HepG2 (cell line): ENCODE results near the gene FGD2. TPM values are rescaled to one million over a fixed set of nuclear protein-coding genes. Genes with fewer than 3 reads are reported as not detected.

ENCODE experiments used
- AKNA ChIP-seq: sonication (generic); formaldehyde crosslinking; IDR thresholded peaks from 2 replicates; pipeline ENCODE4 v1.4.0; 2020; ENCODE audit warnings: missing genetic modification reagents, borderline replicate concordance
- CEBPG ChIP-seq: IDR thresholded peaks from 2 replicates; pipeline ENCODE4 v1.6.1; 2016
- CENPX ChIP-seq: sonication (generic); formaldehyde crosslinking; IDR thresholded peaks from 2 replicates; pipeline ENCODE4 v1.9.0; 2021; ENCODE audit warnings: mild to moderate bottlenecking, missing genetic modification reagents, moderate library complexity
- CHCHD3 ChIP-seq: sonication (generic); formaldehyde crosslinking; IDR thresholded peaks from 2 replicates; pipeline ENCODE4 v1.8.0; 2022; ENCODE audit warnings: mild to moderate bottlenecking, missing genetic modification reagents, moderate library complexity
- EP300 ChIP-seq, 3 experiments: sonication (generic) in 1 of 3; formaldehyde crosslinking in 1 of 3; IDR thresholded peaks; 2 replicates each; pipeline versions ENCODE4 v1.5.1 to v1.6.1; 2011 to 2020; ENCODE audit warnings: low read depth in 2 of 3, low read length in 2 of 3, borderline replicate concordance in 1 of 3, improper control_type of control experiment in 1 of 3, mild to moderate bottlenecking in 1 of 3, missing genetic modification reagents in 1 of 3, moderate library complexity in 1 of 3
- NFYB ChIP-seq: sonication (generic); formaldehyde crosslinking; IDR thresholded peaks from 2 replicates; pipeline ENCODE4 v1.4.0; 2020; ENCODE audit warnings: missing genetic modification reagents
- RELA ChIP-seq: sonication (generic); formaldehyde crosslinking; IDR thresholded peaks from 2 replicates; pipeline ENCODE4 v1.4.0; 2020; ENCODE audit warnings: missing genetic modification reagents
- RORA ChIP-seq: sonication (generic); formaldehyde crosslinking; IDR thresholded peaks from 2 replicates; pipeline ENCODE4 v1.5.0; 2020; ENCODE audit warnings: mild to moderate bottlenecking, missing genetic modification reagents, moderate library complexity
- ZBTB49 ChIP-seq: sonication (generic); formaldehyde crosslinking; IDR thresholded peaks from 2 replicates; pipeline ENCODE4 v1.4.0; 2020; ENCODE audit warnings: missing genetic modification reagents, borderline replicate concordance
- ZMAT5 ChIP-seq: sonication (generic); formaldehyde crosslinking; IDR thresholded peaks from 2 replicates; pipeline ENCODE4 v1.5.0; 2020; ENCODE audit warnings: mild to moderate bottlenecking, low read depth, missing genetic modification reagents, borderline replicate concordance
- ZSCAN12 ChIP-seq: sonication (generic); formaldehyde crosslinking; IDR thresholded peaks from 2 replicates; pipeline ENCODE4 v1.9.0; 2021; ENCODE audit warnings: mild to moderate bottlenecking, missing genetic modification reagents
- polyA plus RNA-seq, 8 experiments: library from polyadenylated mRNA; depleted of rRNA in 3 of 8; stranded (reverse) in 7 of 8; unstranded in 1 of 8; fragments of >200 nt; fragmentation: Illumina TruSeq in 4 of 8; extraction: Trizol in 4 of 8; gene quantifications; 2 replicates each; pipeline versions ENCODE4 v1.2.1 to v1.2.3, GENCODE V29; 2011 to 2016; ENCODE audit warnings: low read depth in 4 of 8, missing spikeins in 1 of 8, mixed read lengths in 1 of 8; ENCODE audit not compliant: insufficient read depth in 1 of 8
- total RNA-seq, 5 experiments: library from RNA; depleted of rRNA; stranded (reverse); fragments of >200 nt; fragmentation: Illumina TruSeq; extraction: Trizol; gene quantifications; 2 replicates each; pipeline ENCODE4 v1.2.3, GENCODE V29; 2016; ENCODE audit warnings: low read depth in 1 of 5
- TF ChIP-seq, protein P1 (sequence below): sonication (generic); formaldehyde crosslinking; IDR thresholded peaks from 2 replicates; pipeline ENCODE4 v1.5.0; 2020; ENCODE audit warnings: missing genetic modification reagents, mild to moderate bottlenecking, borderline replicate concordance
- TF ChIP-seq, protein P2 (sequence below): sonication (generic); formaldehyde crosslinking; IDR thresholded peaks from 2 replicates; pipeline ENCODE4 v1.4.0; 2020; ENCODE audit warnings: missing genetic modification reagents, mild to moderate bottlenecking, borderline replicate concordance

Gene FGD2
- total and polyA plus RNA-seq, 2 of the 13 experiments (the other 11 are each of a cell fraction or from before 2014, with no cell fraction given): not detected

DNA sequence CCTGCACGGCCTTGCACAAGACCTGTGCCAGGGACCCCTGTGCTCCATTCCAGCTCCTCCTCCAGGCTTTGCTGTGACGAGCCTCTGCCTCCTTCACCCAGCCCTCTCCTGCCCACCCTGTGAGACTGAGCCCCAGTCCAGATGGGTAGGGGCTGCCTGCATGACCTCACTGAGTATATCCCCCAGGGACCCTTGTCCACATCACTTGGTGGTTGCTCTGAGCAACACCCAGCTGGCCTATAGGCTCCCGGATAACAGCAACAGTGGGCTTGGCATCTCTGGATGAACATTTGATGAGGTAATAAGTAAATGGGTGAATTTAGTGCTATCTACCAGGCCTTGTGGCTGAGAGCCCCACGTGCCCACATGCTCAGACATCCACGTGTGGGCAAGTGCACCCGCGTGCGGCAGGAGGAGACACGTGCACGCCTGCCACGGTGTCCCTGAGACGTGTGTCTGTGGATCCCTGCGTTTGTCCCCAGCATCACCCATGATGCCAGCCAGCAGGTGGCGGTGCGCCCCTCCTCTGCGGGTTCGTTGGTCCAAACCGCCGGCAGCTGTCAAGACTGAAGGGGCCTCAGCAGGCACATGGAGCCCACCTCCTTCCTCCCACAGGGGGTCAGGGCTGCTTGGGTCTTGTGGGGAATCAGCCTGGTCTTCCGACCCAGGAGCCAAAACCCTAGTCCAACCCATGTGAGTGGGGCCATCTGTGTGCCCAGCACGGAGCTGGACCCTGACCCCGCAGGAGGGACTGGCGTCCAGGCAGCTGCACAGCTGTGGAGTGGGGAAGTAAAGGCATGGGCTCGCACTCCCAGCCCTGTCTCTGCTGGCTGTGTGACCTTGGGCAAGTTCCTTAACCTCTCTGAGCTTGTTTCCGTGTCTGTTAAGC, 45.9 kb downstream of the FGD2 start (continued):
- peak; percentile 47; the same call in 1 of the 2 replicates for TF ChIP-seq CEBPG
- TF ChIP-seq ZMAT5 (CRISPR knock-in tag): no peak
- TF ChIP-seq, protein P1, sequence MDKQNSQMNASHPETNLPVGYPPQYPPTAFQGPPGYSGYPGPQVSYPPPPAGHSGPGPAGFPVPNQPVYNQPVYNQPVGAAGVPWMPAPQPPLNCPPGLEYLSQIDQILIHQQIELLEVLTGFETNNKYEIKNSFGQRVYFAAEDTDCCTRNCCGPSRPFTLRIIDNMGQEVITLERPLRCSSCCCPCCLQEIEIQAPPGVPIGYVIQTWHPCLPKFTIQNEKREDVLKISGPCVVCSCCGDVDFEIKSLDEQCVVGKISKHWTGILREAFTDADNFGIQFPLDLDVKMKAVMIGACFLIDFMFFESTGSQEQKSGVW (CRISPR knock-in tag): no peak
- TF ChIP-seq, protein P2, sequence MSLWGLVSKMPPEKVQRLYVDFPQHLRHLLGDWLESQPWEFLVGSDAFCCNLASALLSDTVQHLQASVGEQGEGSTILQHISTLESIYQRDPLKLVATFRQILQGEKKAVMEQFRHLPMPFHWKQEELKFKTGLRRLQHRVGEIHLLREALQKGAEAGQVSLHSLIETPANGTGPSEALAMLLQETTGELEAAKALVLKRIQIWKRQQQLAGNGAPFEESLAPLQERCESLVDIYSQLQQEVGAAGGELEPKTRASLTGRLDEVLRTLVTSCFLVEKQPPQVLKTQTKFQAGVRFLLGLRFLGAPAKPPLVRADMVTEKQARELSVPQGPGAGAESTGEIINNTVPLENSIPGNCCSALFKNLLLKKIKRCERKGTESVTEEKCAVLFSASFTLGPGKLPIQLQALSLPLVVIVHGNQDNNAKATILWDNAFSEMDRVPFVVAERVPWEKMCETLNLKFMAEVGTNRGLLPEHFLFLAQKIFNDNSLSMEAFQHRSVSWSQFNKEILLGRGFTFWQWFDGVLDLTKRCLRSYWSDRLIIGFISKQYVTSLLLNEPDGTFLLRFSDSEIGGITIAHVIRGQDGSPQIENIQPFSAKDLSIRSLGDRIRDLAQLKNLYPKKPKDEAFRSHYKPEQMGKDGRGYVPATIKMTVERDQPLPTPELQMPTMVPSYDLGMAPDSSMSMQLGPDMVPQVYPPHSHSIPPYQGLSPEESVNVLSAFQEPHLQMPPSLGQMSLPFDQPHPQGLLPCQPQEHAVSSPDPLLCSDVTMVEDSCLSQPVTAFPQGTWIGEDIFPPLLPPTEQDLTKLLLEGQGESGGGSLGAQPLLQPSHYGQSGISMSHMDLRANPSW (CRISPR knock-in tag): no peak; the same call in 1 of the 2 replicates
- no peak for TF ChIP-seq AKNA (CRISPR knock-in tag)
- TF ChIP-seq EP300 (IDR thresholded peaks at IDR 0.05; ENCODE audit: low read depth in 2 of 2, low read length in 2 of 2): no peak
- no peak; the same call in 1 of the 2 replicates for TF ChIP-seq EP300 (CRISPR knock-in tag; IDR thresholded peaks at IDR 0.05; ENCODE audit: borderline replicate concordance)
- no peak for TF ChIP-seq ZBTB49 (CRISPR knock-in tag)
- no peak for TF ChIP-seq ZSCAN12 (CRISPR knock-in tag)
- TF ChIP-seq CHCHD3: peak; percentile 84; the same call in 1 of the 2 replicates
- no peak for TF ChIP-seq NFYB (CRISPR knock-in tag)
- TF ChIP-seq RORA (CRISPR knock-in tag): no peak
- no peak for TF ChIP-seq CENPX (CRISPR knock-in tag)
- TF ChIP-seq RELA (CRISPR knock-in tag): peak; percentile 81; the same call in 1 of the 2 replicates
